HepG2 (cell line): ENCODE data around the gene IGFL1.

ENCODE experiments used
- HDAC1 ChIP-seq: sonication (generic); formaldehyde crosslinking; IDR thresholded peaks from 2 replicates; pipeline ENCODE4 v1.5.1; 2020; ENCODE audit warnings: mild to moderate bottlenecking, missing genetic modification reagents
- SATB2 ChIP-seq: sonication (generic); formaldehyde crosslinking; IDR thresholded peaks from 2 replicates; pipeline ENCODE4 v1.5.0; 2020; ENCODE audit warnings: missing genetic modification reagents
- ZNF329 ChIP-seq: sonication (generic); formaldehyde crosslinking; IDR thresholded peaks from 2 replicates; pipeline ENCODE4 v1.9.0; 2021; ENCODE audit warnings: low read depth, mild to moderate bottlenecking, missing genetic modification reagents
- ZNF629 ChIP-seq: sonication (generic); formaldehyde crosslinking; conservative IDR thresholded peaks from 2 replicates; pipeline ENCODE4 v1.5.0; 2020; ENCODE audit warnings: missing genetic modification reagents
- TF ChIP-seq, protein P1 (sequence below): sonication (generic); formaldehyde crosslinking; IDR thresholded peaks from 2 replicates; pipeline ENCODE4 v1.5.0; 2020; ENCODE audit warnings: mild to moderate bottlenecking, missing genetic modification reagents, moderate library complexity

DNA sequence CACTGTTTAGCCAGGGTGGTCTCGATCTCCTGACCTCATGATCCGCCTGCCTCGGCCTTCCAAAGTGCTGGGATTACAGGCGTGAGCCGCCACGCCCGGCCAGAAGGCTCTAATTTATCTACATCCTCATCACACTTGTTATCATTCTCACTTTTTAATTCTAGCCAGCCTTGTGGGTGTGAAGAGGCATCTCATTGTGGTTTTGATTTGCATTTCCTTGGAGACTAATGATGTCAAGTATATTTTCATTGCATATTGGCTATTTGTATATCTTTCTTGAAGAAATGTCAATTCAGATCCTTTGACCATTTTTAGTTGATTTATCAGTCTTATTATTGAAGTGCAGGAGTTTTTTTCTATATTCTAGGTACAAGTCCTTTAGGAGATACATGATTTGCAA lies 39.6 kb downstream of the IGFL1 start:
- TF ChIP-seq ZNF629 = no peak
- TF ChIP-seq, protein P1, sequence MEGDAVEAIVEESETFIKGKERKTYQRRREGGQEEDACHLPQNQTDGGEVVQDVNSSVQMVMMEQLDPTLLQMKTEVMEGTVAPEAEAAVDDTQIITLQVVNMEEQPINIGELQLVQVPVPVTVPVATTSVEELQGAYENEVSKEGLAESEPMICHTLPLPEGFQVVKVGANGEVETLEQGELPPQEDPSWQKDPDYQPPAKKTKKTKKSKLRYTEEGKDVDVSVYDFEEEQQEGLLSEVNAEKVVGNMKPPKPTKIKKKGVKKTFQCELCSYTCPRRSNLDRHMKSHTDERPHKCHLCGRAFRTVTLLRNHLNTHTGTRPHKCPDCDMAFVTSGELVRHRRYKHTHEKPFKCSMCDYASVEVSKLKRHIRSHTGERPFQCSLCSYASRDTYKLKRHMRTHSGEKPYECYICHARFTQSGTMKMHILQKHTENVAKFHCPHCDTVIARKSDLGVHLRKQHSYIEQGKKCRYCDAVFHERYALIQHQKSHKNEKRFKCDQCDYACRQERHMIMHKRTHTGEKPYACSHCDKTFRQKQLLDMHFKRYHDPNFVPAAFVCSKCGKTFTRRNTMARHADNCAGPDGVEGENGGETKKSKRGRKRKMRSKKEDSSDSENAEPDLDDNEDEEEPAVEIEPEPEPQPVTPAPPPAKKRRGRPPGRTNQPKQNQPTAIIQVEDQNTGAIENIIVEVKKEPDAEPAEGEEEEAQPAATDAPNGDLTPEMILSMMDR = no peak
- TF ChIP-seq ZNF329 (CRISPR knock-in tag) = no peak
- no peak for TF ChIP-seq HDAC1 (CRISPR knock-in tag)
- TF ChIP-seq SATB2 (CRISPR knock-in tag) = no peak
